ENCODE results near the gene STMN3.

STMN3 gene

DNA sequence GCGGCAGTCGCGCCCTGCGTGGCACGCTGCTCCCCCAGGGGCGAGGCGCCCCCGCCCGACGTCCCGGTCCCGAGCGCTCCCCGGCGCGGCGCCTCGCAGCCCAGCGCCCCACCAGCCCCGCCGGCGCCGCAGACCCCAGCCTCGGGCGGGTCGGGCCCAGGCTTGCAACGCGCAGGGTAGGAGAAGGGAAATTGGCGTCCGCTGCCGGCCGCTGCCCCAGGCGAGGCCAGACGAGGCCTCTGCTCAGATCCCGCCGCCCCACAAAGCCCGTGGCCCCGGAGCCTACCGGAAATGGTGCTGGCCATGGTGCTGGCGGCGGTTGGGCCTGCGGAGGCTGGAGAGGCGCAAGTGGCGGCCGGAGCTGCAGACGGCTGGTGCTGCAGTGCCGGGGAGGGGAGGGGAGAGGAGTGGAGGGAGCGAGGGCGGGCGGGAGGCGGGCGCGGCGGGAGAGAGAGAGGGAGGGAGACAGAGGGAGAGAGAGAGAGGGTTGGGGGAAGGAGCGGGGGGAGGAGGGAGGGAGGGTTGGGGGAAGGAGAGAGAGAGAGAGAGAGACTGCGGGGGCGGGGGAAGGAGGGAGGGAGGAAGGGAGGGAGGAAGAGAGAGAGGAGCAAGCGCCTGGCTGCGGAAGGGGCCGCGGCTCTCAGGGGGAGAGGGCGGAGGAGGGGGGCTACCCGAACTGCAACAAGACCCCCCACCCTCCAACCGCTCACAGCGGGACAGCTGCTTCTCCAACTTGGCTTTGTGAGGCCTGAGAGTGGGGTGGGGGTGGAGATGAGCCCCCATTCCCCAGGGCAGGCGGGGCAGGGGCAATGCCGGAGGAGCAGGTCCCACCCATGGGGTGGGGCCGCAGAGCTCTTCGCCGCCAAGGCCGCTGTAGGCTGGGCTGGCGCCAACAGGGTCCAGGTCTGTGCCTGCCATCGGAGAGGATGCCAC lies at the start of gene STMN3:
STMN3 (minus strand) TSS at position 384 of the 933 bp plus-strand sequence; CDS start at position 305, 79 bp downstream.
- DNase-seq (ENCODE audit: low read depth), result peak; percentile 66

DNA sequence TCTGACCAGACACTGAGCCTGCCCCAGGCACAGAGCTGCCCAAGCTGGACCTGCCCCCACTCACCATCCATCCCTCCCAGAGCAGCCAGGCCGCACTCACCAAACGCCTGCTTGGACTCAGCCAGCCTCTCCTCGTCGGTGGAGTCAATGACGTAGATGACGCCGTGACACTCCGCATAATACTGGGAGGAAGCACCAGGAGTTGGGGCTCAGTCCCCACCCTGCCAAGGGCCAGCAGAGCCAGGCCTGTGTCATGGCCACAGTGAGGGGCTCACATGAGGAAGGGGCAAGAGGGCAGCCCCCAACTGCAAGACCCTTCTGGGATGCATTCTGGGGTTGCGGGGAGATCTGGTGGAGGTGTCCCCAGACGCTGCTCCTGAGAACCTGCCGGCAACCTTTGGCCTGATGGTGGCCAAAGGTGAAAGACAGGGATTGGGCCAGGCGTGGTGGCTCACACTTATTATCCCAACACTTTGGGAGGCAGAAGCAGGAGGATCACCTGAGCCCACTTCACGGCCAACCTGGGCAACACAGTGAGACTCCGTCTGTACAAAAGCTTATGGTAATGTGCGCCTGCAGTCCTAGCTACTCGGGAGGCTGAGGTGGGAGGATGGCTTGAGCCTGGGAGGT lies 48.9 kb upstream of the STMN3 start:
- no peak for DNase-seq (ENCODE audit: low read depth)

DNA sequence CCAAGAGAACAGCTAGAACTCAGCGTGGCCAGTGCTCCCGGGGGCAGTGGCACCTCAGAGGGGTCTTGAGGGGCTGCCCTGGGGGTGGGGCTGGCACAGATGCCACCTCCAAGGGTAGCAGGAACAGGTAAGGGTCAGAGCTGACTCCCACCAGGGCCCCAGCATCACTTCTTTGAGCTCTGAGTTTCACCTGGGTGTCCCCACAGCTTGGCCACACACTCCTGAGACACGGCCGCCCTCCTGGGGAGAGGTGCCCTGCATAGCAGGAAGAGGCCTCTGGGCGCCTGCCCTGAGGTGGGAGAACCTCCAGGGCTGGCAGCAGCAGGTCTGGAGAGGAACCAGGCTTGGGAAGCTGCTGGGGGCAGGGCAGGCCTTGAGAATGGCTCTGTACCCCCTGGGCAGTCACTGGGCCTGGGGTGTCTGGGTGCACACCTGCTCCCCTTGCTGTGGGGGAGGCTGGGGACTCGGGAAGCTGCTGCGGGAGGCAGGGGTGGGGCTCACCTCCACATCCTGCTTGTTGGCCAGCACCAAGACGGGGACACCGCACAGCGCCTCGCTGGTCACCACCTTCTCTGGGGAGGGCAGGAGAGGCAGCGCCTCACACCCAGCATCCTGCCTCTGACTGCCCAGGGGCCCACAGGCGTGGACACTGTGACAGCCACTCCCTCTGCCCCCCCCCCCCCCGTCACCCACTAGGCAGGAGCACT lies 48.3 kb upstream of the STMN3 start:
- DNase-seq (ENCODE audit: low read depth), result no peak

GRCh38 chr20:63701051-63701328 lies 47.8 kb upstream of the STMN3 start:
- DNase-seq (ENCODE audit: low read depth), result no peak

- no peak for DNase-seq (ENCODE audit: low read depth)
These were observed 47.2 kb upstream of the STMN3 start for GRCh38 chr20:63700199-63701050.

- no peak for DNase-seq (ENCODE audit: low read depth)
These were observed 46.4 kb upstream of the STMN3 start for GRCh38 chr20:63699466-63700198.

GRCh38 chr20:63698739-63699465 lies 45.7 kb upstream of the STMN3 start:
- DNase-seq (ENCODE audit: low read depth), result peak; percentile 78

DNA sequence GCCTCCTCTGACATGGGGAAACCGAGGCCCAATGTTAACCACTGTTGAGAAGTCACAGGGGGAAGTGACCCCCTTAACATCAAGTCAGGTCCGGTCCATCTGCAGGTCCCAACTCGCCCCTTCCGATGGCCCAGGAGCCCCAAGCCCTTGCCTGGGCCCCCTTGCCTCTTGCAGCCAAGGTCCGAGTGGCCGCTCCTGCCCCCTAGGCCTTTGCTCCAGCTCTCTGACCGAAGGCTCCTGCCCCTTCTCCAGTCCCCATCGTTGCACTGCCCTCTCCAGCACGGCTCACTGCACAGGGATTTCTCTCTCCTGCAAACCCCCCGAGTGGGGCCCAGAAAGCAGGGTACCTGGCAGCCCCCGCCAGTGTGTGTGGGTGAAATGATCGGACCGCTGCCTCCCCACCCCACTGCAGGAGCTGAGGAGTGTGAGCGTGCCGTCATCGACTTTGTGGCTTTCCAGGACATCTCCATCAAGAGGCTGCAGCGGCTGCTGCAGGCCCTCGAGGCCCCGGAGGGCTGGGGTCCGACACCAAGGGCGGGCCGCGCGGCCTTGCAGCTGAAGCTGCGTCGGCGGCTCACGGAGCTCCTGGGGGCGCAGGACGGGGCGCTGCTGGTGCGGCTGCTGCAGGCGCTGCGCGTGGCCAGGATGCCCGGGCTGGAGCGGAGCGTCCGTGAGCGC lies 44.8 kb upstream of the STMN3 start:
- DNase-seq (ENCODE audit: low read depth), result no peak

- no peak for DNase-seq (ENCODE audit: low read depth)
These were observed 44.2 kb upstream of the STMN3 start for GRCh38 chr20:63697357-63697867.

- DNase-seq (ENCODE audit: low read depth), result no peak
These were observed 43.6 kb upstream of the STMN3 start, which contains the start of gene TNFRSF6B for GRCh38 chr20:63696628-63697356. Gene TNFRSF6B (plus strand): TSS chr20:63696652. CDS start chr20:63696768, 116 bp downstream.

DNA sequence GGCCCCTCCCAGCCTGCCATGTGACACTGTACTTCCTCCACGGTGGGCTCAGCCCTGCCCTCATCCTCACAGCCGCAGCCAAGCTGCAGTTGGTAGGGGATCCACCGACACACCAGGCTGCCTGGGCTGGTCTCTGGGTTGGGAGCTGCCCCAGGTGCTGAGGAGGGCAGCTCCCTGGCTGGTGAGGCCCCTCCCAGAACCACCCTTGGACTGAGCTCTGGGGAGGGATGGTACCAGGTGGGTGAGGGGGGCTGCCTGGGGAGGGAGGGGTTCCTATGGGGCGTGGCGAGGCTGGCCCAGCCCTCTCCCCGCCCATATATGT lies 43.0 kb upstream of the STMN3 start:
- DNase-seq (ENCODE audit: low read depth), result no peak

DNA sequence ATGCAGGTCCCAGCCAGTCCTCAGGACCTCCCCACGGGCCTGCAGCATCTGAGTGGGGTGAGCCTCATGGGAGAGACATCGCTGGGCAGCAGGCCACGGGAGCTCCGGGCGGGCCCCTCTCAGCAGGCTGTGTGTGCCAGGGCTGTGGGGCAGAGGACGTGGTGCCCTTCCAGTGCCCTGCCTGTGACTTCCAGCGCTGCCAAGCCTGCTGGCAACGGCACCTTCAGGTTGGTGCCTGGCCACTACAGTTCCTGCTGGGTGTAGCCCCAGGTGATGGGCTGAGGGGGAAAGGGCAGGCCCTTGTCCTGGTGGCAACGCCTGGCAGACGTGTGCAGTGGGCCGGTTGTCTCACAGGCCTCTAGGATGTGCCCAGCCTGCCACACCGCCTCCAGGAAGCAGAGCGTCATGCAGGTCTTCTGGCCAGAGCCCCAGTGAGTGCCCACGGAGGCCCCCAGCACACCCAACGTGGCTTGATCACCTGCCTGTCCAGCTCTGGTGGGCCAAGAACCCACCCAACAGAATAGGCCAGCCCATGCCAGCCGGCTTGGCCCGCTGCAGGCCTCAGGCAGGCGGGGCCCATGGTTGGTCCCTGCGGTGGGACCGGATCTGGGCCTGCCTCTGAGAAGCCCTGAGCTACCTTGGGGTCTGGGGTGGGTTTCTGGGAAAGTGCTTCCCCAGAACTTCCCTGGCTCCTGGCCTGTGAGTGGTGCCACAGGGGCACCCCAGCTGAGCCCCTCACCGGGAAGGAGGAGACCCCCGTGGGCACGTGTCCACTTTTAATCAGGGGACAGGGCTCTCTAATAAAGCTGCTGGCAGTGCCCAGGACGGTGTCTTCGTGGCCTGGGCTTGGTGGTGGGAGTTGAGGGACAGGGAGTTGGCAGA lies 42.4 kb upstream of the STMN3 start:
- no peak for DNase-seq (ENCODE audit: low read depth)

DNA sequence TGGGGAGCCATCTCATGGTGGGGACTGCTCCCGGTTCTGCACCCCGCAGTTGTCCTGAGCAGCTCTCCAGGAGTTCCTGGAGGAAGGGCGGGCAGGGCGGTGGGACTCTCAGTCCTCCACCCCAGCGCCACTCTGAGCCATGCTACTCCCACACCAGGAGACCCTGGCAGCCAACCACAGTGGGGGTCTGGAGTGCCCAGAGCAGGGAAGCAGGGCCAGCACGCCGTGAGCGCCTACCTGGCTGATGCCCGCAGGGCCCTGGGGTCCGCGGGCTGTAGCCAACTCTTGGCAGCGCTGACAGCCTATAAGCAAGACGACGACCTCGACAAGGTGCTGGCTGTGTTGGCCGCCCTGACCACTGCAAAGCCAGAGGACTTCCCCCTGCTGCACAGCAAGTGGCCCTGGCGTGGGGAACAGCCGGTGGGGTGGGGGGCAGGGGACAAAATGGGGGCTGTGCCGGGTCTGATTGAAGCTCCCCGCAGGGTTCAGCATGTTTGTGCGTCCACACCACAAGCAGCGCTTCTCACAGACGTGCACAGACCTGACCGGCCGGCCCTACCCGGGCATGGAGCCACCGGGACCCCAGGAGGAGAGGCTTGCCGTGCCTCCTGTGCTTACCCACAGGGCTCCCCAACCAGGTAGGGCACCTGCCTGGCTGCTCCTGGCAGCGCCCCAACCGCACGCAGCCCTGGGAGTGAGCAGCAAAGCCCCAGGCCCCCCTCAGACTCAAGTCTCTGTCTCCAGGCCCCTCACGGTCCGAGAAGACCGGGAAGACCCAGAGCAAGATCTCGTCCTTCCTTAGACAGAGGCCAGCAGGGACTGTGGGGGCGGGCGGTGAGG lies 41.6 kb upstream of the STMN3 start:
- no peak for DNase-seq (ENCODE audit: low read depth)

GRCh38 chr20:63693733-63694583 lies 40.7 kb upstream of the STMN3 start:
- DNase-seq (ENCODE audit: low read depth), result no peak

GRCh38 chr20:63693083-63693732 lies 40.0 kb upstream of the STMN3 start:
- DNase-seq (ENCODE audit: low read depth), result no peak
